ENCODE measurements around the gene CCDC187.

CCDC187 gene

GRCh38 chr9:136203408-136204144 lies 100.3 kb downstream of the CCDC187 start:
- DNase-seq: no peak

DNA sequence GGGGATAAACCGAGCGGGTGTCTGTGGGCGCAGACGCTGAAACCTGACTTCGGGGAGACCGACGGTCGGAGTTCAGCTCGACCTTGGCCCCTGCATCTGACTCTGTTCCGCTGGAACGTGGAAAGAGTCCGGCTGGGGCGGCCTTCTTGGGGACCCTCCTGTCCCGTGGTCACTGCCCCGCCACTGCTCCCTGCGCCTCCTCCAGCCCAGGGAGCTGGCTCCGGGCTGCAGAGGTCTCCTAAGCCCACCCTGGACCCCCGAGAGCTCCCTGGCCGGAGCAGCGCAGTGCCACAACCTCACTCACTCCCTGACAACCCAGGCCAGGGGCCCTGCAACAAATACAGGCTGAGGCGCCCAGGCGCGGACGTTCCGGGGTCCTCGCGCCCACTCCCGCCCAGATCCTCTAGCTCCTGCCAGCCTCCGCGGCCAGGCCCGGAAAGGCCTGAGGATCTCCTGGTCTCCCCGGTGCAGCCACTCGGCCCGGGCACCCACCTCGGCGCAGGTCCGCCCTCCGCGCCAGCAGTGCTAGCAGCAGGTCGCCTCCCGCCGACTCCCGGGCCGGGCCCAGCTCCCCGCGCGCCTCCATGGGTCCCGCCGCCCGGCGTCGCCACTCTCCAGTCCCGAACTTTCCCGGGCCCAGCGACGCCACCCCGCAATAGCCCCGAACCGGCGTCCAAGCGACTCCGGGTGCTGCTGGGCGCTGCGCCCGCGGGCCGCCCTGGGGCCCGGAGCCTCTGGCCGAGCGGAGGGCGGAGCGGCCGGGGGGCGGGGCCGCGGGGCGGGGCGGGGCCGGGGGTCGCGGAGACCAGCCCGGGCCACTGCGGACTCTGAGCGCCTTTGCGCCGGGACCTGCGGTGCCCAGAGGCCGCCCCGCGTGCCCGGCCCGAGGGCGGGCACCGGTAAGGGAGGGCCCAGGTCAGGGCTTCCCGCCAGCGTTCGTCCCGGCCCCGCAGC lies 101.2 kb downstream of the CCDC187 start:
- no peak for DNase-seq

- DNase-seq: no peak
Observed at GRCh38 chr9:136201609-136202453, 102.1 kb downstream of the CCDC187 start.

- no peak for DNase-seq
Observed at GRCh38 chr9:136201174-136201573, 102.7 kb downstream of the CCDC187 start.

DNA sequence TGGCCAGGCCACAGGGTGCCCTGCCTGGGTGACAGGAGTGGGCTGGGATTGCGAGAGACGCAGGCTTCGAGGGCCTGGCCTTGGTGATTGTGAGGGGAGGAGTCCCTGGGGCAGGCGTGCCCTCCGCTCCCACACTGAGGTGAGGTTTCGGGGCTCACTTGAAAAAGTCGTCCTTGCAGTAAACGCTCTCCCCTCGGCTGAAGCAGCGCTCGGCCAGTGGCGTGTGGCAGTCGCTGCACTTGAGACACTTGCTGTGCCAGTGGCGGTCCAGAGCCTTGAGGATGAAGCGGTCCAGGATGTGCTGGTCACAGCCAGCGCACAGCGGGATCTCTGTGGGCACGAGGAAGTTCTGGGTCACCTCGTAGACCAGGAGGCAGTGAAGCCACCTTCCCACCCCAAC lies 103.5 kb downstream of the CCDC187 start:
- no peak for DNase-seq
